Measurements from ENCODE around the gene FOXM1.

The FOXM1 gene

DNA sequence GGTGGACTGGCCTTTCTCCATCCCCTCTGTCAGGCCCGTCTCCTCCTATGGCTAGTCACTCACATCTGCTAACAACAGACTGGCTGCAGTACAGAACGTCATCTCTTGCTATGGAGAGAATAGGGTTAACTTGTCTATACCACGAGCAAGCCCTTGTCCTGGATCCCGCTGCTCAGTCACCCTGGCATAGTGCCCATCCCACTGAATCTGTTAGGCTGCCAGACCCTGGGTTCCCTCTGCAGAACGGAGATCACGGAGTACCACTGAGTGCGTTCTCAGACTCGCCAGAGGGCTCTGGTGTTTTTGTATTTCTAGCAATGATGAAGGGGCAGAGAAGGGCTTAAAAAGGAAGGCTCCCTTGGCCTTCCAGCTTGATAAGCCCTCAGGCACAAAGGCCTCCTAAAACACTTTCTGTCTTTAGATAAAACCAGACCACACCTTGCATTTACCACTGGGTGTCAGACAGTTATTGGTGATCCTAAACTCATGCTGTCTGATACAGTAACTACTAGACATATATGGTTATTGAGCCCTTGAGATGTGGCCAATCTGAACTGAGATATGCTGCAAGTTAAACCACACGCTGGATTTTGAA lies 35.8 kb downstream of the FOXM1 start:
- peak in 1 of 56 donors; percentile 42 for DNase-seq

DNA sequence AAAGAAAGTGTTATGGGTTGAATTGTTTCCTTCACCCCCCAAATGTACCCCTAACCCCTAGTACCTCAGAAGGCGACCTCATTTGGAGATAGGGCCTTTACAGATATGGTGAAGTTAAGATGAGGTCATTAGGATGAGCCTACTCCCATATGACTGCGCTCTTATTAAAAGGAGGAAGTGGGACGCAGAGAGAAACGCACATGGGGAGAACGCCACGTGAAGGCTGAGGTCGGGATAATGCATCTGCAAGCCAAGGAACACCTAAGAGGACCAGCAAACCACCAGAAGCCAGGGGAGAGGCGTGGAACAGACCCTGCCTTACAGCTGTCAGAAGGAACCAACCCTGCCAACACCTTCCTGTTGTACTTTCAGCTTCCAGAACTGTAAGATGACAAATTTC lies 40.4 kb downstream of the FOXM1 start:
- DNase-seq: no peak

- DNase-seq: no peak
Observed at GRCh38 chr12:2835691-2836403, 41.1 kb downstream of the FOXM1 start.

- DNase-seq: peak in 51 of 56 donors; percentile 14 to 79 (median 53)
Observed at GRCh38 chr12:2834581-2835491, 42.1 kb downstream of the FOXM1 start, which contains the start of gene NRIP2. TSS of gene NRIP2 (minus strand) at chr12:2835035. CDS start at chr12:2834983, 52 bp downstream.

GRCh38 chr12:2833810-2834209 lies 43.2 kb downstream of the FOXM1 start:
- DNase-seq: no peak

DNA sequence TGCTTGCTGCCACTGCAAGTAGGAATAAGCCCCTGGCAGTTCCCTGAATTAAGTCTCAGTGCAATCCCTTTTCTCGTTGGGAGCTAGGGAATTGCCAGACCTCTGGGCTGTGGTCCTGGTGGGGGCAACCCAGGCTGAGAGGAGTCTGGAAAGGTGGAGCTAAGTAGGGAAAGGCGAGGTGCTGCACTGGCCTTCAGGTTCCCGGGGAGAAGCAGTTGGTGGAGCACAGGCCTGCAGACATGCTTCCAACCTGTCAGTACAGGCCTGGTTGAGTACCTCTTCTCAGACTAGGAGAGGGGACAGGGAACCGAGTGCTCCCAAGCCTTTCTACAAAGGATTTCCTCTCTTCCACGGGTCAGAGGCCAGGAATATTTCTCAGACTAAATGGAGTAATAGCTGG lies 43.6 kb downstream of the FOXM1 start:
- peak in 1 of 56 donors; percentile 5 for DNase-seq

DNA sequence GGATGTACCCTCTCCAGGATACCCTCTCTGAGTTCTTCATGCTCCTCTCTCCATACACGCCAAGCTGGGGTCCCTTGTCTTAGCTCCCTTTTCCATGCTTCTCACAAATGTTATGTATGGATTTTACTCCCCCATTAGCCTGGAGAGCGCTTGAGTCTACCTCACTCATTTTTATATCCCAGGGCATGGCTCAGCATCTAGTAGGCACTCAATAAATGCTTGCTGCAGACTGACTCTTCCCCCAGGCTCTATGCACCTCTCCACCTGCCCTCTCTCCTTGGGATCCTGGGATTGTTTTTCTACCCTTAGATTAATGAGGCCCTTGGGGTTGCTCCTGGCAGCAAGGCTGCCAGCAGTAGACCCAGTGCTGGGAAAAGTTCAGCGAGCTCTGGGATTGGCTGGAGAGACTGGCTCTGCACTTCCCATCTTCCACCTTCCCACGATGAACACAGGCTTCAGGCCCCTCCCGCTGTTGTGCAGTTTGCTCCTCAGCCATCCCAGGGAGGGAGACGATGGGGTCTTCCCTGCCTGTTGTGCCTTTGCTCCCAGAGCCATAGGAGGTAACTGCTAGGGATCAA lies 44.3 kb downstream of the FOXM1 start:
- no peak for DNase-seq

GRCh38 chr12:2829275-2829674 lies 47.7 kb downstream of the FOXM1 start:
- DNase-seq: no peak

DNA sequence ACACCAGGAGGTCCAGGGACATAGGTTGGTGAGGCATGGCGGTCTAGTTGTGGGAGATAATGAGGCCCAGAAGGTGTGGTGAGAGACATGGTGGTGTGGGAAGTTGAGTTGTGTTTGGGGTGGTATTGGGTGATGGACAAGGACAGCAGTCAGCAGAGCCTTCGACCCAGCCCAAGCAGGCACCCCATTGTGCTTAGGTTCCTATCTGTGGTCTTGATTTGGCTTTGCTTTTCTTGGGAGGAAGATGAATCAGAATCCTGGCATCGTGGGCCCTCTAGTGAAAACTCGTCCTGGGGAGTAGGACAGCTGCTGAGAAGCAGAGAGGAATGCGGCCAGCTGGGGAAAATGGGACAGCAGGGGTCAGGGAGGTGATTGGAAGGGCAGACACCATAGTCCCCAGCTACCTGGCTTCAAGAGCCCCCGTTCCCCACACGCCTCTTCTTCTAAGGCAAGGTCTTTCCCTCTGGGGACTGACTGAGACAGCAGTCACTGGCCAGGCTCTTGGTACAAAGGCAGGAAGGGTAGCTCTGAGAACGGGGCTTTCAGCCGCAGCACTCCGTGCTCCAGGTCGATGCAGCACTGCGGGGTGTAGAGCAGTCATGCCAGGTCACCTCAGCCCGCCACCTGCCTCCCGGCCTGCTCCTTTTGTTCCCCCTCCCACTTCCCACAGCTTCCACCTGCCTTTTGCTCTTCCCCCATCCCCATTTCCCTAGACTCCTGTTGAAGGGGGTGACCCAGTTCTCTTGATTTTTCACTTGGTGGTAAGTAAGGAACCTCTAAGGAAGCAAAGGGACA lies 50.1 kb downstream of the FOXM1 start:
- no peak for DNase-seq

- DNase-seq: no peak
Observed at GRCh38 chr12:2826036-2826435, 50.9 kb downstream of the FOXM1 start.

GRCh38 chr12:2825132-2825531 lies 51.8 kb downstream of the FOXM1 start:
- DNase-seq: peak in 5 of 56 donors; percentile 3 to 35 (median 21)

- DNase-seq: no peak
Observed at GRCh38 chr12:2824541-2824940, 52.4 kb downstream of the FOXM1 start.

- no peak for DNase-seq
Observed at GRCh38 chr12:2823483-2823882, 53.5 kb downstream of the FOXM1 start.

GRCh38 chr12:2820432-2820831 lies 56.5 kb downstream of the FOXM1 start:
- no peak for DNase-seq

- no peak for DNase-seq
Observed at GRCh38 chr12:2819810-2820209, 57.2 kb downstream of the FOXM1 start.

DNA sequence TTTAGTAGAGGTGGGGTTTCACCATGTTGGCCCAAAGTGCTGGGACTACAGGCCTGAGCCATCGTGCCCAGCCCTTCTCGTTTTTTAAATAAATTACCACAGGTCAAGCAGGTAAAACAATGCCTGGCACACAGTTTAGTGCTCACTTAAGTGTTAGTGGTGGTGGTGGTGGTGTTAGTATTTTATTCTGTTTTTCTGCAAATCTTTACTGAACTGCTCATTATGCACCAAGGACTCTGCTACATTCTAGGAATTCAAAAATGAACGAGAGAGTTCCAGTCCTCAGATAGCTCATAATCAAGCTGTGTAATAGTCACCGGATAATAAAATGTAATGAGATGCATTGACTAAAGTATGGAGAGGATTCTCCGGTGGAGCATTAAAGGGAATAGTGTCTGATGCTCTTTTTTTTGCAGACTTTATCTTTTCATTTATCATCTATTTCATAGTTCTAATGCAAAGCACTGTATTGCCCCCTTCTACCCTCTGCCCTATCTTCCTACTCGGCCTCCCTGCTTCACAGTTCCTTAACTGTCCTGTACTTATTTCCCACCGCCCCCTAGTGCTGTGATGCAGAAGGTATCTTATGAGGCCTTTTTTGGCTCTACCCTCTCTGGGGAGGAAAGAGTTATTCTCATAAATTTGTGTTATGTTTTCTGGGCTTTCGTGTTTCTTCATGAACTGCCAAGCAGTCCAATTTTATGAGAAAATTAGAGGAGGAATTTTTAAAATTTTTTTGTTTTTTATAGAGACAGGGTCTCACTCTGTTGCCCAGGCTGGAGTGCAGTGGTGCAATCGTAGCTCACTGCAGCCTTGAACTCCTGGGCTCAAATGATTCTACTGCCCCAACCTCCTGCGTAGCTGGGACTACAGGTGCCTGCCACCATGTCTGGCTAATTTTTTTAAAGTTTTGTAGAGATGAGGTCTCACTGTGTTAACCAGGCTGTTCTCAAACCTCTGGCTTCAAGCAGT lies 63.5 kb downstream of the FOXM1 start:
- DNase-seq: peak in 10 of 56 donors; percentile 5 to 36 (median 14)

GRCh38 chr12:2812290-2813213 lies 64.4 kb downstream of the FOXM1 start, which contains the start of gene ITFG2:
TSS of gene ITFG2 (plus strand) at chr12:2812668. CDS start at chr12:2812761, 93 bp downstream.
- DNase-seq: peak; percentile 93 to 100 (median 98)

GRCh38 chr12:2811801-2812200 lies 65.2 kb downstream of the FOXM1 start:
- DNase-seq: no peak
